Stimulated activated CD4-positive, alpha-beta T cell treated with anti-CD3 and anti-CD28 coated beads, Interleukin-12 subunit alpha, Interleukin-12 subunit beta, amount 100 ng/mL, for 4 hours (primary cell): ENCODE data around the gene CNTNAP5.

Experiments
- DNase-seq: peaks from one replicate; pipeline ENCODE4 v3.0.0-alpha.2; 2020

The CNTNAP5 gene

DNA sequence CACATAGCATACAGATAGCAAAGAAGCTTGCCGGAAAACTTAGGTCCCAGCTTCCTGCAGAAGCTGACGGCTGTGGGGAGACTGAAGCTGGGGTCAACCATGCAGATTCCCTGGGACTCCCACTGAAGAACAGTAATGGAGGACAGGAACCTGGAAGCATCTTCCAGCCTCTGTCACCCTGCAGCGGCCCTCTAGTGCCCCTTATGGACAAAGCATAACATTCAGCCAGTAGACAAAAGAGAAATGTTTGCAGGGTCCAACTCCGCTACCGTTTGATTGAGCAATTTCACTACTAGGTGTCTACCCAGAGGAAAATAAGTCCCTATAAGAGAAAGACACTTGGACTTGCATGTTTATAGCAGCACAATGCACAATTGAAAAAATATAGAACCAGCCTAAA is 460.6 kb downstream of the CNTNAP5 start:
- no peak for DNase-seq

GRCh38 chr2:124489686-124490085 is 464.6 kb downstream of the CNTNAP5 start:
- DNase-seq = no peak

- DNase-seq = no peak
Measured at GRCh38 chr2:124501575-124502152, 476.6 kb downstream of the CNTNAP5 start.

DNA sequence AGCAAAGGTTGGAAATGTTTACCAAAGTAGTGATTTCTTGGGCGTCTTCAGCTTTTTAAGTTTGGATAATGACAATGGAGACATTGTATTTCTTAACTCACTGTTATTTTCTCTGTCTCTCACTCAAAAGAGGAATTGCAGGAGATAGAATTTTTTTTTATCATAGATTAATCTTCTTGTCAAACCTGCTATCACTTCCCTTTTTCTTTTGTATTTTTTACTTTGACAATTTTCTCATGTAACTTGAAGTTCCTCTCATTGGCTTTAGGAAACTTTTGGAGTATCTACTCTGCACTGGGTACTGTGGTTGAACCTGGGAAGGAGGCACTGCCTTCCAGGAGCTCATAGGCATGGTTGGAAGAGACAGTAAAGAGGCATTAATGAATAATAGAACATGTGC is 489.1 kb downstream of the CNTNAP5 start:
- DNase-seq = no peak

- DNase-seq = no peak
Measured at GRCh38 chr2:124520953-124521352, 495.9 kb downstream of the CNTNAP5 start.

DNA sequence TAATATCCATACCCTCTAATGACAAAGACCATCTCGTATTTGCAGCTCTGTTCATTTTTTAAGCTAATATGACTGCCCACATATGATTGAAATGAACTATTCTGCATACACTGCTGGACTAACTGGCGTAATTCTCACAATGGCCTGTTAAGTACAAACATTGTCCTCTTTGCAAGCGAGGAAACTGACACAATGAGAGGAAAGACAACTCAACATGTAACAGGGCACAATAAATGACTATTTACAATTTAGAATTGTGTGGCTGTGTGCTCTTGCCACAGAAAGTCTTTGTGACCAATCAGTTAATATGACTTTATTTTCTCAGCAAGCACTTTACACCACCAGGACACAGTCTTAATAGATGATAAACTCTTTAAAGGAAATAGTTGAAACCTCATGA is 498.0 kb downstream of the CNTNAP5 start:
- DNase-seq = no peak

GRCh38 chr2:124524155-124524915 is 499.2 kb downstream of the CNTNAP5 start:
- DNase-seq = no peak

- DNase-seq = no peak
Measured at GRCh38 chr2:124526221-124526620, 501.1 kb downstream of the CNTNAP5 start.

- no peak for DNase-seq
Measured at GRCh38 chr2:124530203-124530602, 505.1 kb downstream of the CNTNAP5 start.

- no peak for DNase-seq
Measured at GRCh38 chr2:124533226-124533954, 508.3 kb downstream of the CNTNAP5 start.

- no peak for DNase-seq
Measured at GRCh38 chr2:124534028-124534427, 508.9 kb downstream of the CNTNAP5 start.

DNA sequence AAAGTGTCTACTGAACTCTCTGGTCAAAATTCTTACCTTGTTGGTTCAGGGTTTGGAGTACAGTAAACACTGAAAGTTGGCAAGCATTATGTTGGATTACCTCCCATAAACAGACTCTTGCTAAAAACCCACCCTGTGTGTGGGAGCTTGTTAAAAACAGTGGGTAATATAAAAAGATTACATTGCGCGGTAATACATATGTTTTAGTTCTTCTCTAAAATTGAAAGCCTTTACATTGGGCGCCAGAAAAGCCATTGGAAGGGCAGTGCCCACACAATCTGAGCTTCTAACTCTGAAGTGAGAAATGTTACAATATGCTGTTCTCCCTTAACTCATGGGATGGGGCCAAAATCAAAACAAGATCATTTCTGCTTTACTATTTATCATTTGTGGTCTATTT is 510.7 kb downstream of the CNTNAP5 start:
- DNase-seq = no peak

- DNase-seq = no peak
Measured at GRCh38 chr2:124536591-124536990, 511.5 kb downstream of the CNTNAP5 start.

DNA sequence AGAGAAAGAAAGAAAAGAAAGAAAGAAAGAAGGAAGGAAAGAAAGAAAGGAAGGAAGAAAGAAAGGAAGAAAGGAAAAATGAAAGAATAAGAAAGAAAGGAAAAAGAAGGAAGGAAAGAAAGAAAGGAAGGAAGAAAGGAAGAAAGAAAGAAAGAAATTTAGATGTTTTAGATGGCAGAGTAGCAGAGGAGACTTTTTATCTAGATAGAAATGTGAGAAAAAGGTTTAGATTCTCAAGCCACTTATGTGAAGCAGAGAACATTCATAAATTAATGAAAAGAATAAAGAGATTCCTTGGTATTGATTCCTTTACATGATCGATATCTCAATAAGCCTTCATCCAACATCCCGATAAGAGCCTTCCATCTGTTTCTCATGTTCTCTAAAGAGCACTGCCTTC is 513.5 kb downstream of the CNTNAP5 start:
- DNase-seq = no peak

- no peak for DNase-seq
Measured at GRCh38 chr2:124540805-124541204, 515.7 kb downstream of the CNTNAP5 start.

- no peak for DNase-seq
Measured at GRCh38 chr2:124542932-124543640, 518.0 kb downstream of the CNTNAP5 start.

DNA sequence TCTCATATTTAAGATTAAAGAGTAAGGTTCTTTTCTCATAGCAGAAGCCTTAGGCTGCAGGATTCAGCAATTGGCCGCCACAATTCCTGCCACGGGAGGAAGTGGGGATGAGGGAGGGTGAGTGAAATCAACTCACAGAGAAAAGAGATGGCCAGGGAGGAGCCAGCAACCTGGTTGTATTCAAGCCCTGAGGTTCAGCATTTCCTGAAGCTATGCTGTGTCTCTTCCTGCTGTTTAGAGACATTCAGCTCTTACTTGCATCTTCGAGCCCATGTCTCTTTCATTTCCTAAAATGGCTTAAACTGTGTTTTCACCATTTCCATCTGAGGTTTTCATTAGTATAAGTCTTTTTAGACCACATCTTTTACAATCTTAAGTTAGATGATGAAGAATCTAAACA is 522.6 kb downstream of the CNTNAP5 start:
- no peak for DNase-seq

DNA sequence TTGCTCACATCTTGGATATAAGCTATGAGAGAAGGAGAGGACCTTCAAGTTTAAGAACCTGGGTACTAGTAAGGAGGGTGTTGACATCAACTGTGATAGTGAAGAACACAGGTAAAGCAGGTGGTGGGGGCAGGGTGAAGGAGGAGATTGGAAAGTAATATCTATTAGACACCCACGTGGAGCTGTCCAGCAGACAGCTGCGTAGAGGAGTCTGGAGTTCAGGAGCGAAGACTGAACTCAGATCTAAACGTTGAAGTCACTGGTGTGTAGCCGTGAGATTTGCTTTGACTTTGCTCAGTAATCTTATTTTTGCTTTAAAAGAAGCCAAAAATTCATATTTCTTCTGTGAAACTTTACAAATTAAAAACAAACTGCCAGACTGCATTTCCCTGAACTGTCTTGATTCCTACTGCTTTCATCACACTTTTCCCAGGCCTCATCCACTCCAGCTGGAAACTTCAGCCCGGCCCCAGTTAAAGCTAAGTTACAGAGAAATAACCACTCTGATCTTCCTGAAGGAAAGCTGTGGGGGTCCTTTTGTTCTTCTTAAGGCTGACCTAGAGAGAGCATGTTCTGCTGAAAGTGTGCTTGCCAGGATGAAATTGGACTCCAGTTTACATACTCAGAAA is 533.3 kb downstream of the CNTNAP5 start:
- DNase-seq = no peak

DNA sequence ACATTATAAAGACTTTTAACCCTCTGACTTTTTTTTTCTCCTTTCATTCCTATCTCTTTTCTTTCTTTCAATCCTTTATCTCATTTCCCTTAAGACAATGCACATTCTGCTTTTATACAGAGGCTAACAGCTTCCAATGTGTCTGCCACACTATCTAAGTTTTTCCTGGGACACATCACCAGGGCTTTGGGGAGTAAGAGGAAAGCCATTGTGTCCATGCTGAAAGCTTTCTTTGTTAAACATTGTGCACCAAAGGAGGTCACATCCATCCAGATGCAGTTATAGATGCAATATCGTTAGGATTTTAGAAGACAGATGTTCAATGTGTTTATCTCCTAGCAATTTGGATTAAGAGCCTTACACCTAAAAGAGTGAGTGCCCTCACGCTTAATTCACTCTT is 534.1 kb downstream of the CNTNAP5 start:
- no peak for DNase-seq

DNA sequence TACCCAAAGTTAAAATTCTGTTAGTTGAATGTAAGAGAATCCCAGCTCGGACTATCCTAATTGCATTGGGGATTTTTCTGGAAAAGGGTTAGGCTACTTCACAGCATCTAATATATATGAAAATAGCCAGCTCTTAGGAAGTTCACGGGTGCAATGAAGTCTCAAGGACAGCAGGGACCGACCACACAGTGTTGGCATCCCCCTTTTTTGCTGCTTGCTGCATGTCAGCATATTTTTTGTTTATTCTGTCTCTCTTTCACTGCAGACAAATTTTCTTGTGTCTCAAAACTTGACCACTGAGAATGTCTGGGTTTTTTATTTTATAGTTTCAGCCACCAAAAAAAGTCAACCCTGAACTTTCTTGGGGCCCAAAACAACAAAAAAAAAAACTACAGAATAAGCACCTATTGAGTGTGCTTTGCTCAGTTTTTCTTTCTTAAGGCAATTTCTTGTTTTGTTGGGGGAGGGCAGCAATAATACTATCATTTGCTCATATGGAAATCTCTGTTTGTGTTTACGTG is 535.6 kb downstream of the CNTNAP5 start:
- no peak for DNase-seq

DNA sequence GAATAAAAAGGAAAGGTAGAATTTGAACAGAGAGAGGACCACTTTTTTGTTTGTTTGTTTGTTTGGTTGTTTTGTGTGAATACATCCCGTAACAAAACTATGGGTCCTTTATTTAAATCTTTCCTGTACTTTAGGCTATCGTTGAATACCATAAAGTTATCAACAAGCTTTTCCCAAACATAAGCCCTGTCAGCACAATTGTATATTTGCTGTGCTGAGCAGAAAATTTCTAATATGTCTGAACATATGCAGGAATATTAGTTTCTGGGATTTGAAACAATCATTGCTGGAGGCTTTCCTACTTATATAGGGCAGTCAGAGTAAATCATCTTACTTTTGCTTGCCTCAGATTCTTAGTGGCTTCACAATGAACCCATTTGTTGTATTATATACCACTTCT is 536.4 kb downstream of the CNTNAP5 start:
- DNase-seq = no peak

DNA sequence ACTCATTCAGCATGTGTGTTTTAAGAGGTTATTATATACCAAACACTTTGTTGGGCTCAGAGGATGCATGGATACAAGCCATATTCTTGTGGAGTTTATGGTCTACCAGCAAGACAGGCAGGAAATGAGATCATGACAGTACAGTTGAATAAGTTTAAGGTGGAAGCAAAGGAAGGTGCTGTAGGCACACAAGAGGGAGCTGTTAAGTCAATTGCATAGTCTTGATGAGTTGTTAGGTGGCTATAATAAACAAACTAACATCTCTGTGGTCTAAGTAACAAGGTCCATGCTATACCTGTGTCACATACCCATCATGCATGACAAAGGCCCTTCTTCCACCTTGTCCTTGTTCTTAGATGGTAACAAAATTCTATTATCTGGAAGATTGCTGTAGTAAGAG is 538.3 kb downstream of the CNTNAP5 start:
- no peak for DNase-seq

DNA sequence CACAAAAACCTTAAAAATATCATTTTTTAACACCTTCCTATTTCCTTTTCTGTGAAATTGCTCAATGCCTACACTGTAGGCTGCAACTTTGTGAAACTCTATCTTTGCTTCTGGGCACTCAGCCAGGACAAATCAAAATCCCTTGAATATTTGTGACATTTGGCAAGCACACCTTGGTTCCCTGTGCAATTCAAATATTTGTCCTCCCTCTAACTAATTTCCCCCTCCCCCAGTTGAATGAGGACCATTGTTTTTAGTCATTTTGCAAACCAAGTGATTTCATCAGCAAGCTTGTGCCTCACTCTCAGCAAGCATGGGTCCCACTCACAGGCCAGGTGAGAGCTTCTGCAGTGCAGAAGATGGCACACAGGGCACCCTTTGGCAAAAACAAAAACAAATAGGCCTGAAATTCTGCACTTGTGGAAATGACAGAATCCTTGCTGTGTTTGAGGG is 541.5 kb downstream of the CNTNAP5 start:
- no peak for DNase-seq
